ENCODE results near the gene HMOX1.

GRCh38 chr22:35418731-35419130 lies 37.8 kb downstream of the HMOX1 start:
- TF ChIP-seq CTCF (IDR thresholded peaks at IDR 0.05), result no peak
- TF ChIP-seq EP300 (IDR thresholded peaks at IDR 0.05), result no peak
- TF ChIP-seq POLR2A (IDR thresholded peaks at IDR 0.05), result no peak
- no peak for TF ChIP-seq POLR2AphosphoS5 (IDR thresholded peaks at IDR 0.05)

Data from suprapubic skin (tissue), 4 donors.